HG02884 (cell line): ENCODE results near the gene RPL19.
"Not testable (repeated sequence)": the region's sequence is repeated elsewhere in the genome, so short reads cannot be mapped to it uniquely, and the experiment has no call there.

Experiments used
- ATAC-seq: cut with Tn5 transposase; IDR thresholded peaks from one replicate; pipeline ENCODE4 v1.9.1; 2021; ENCODE audit warnings: mild to moderate bottlenecking, moderate library complexity; ENCODE audit not compliant: unreplicated experiment

The RPL19 gene

DNA sequence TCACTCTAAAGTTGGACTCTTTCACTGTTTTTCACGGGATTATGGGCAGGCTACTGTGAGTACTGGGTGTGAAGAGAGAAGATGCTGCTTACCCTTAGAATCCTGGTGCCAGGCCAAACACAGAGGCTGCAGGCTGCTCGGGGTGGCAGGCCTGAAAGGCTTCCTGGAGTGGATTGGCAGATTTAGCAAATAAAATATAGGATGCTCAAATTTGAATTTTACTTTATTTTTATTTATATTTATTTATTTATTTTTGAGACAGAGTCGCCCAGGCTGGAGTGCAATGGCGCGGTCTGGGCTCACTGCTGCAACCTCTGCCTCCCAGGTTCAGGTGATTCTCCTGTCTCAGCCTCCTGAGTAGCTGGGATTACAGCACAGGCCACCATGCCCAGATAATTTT is 40.5 kb downstream of the RPL19 start:
- no peak for ATAC-seq

DNA sequence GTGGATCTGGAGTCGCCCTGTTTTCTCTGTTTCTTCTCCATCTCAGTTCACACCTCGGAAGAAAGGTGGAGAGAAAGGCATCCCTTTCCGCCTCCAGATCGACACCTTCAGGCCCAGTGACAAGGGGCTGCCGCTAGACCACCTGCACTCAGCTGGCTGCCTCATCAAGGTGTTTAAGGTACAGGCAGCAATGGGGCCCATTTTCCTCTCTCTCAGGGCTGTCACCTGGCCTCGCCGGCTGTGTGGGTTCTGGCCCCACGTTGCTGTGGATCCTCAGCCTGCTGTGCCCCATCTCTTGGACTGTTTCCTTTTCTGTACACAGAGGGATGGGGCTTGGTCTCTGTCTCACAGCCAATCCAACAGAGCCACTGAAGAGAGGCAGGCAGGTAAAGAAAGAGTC is 43.1 kb downstream of the RPL19 start:
- no peak for ATAC-seq

DNA sequence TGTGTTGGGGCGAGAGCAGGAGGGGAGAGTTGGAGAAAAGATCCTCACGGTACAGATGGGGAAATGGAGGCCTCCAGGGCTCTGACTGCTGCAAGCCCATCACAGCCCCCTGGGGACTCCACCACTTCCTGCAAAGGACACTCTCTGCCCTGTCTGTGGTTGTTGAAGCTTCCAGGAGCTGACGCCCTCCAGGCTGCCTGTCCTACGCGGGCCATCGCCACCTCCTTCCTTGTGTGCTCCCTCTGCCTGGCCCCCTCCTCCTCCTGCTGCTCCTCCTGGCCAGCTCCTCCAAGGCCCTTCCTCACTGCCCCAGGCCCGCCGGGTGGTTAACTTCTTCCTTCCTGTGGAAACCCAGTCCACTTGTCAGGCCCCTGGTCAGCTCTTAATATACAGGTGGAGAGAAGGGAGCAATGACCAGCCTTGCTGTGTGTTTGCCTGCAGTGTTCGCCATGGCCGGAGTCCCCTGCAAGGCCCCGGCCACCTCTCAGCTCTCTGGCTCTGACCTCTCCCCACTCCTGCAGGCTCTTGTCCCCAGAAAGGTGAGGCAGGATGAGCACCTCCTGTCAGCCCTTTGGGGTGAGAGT is 44.0 kb downstream of the RPL19 start:
- ATAC-seq = no peak

GRCh38 chr17:39244600-39245570 is 44.8 kb downstream of the RPL19 start:
- no peak for ATAC-seq

- ATAC-seq = no peak
Measured at GRCh38 chr17:39246274-39246673, 46.2 kb downstream of the RPL19 start.

DNA sequence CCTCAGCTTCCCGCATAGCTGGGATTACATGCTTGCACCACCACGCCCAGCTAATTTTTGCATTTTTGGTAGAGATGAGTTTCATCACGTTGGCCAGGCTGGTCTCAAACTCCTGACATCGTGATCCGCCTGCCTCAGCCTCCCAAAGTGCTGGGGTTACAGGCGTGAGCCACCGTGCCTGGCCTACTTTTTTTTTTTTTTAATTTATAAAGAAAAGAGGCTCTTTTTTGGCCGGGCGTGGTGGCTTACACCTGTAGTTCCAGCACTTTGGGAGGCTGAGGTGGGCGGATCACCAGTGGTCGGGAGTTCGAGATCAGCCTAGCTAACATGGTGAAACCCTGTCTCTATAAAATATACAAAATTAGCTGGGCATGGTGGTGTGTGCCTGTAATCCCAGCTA is 50.0 kb downstream of the RPL19 start:
- not testable (repeated sequence) for ATAC-seq

DNA sequence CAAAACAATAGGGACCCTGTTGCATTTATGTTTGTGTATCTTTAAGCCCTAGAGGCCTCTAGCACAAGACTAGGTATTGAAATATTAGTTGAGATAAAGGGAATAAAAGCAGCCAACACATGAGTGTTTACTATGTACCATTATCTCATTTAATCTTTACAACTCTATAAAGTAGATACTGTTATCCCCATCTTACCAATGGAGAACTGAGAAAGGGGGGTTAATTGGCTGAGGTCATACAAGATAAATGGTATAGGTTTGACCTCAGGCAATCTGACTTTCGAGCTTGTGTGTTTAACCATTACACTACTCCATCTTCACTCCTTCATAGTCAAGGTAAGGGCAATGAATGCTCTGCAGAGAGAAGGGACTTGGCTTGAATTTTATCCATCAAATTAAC is 51.9 kb downstream of the RPL19 start:
- no peak for ATAC-seq

GRCh38 chr17:39252788-39253460 is 52.8 kb downstream of the RPL19 start:
- ATAC-seq = no peak
